DMS 273 treated with DMSO at 0.1 percent for 48 hours (cell line): ENCODE measurements around the gene RSAD1.

Source experiments
- DNase-seq: peaks from one replicate; lab custom pipeline; 2025; lab: John Stamatoyannopoulos, UW

The RSAD1 gene

GRCh38 chr17:50519141-50519834 lies 40.6 kb downstream of the RSAD1 start:
- no peak for DNase-seq

GRCh38 chr17:50520483-50520882 lies 41.8 kb downstream of the RSAD1 start:
- no peak for DNase-seq

- DNase-seq: no peak
Observed at GRCh38 chr17:50521514-50521913, 42.9 kb downstream of the RSAD1 start.

GRCh38 chr17:50522766-50523165 lies 44.1 kb downstream of the RSAD1 start:
- DNase-seq: no peak

GRCh38 chr17:50523208-50523607 lies 44.5 kb downstream of the RSAD1 start:
- DNase-seq: no peak

- no peak for DNase-seq
Observed at GRCh38 chr17:50524838-50525237, 46.2 kb downstream of the RSAD1 start.

GRCh38 chr17:50527155-50527762 lies 48.6 kb downstream of the RSAD1 start:
- DNase-seq: no peak

GRCh38 chr17:50527949-50528474 lies 49.4 kb downstream of the RSAD1 start:
- DNase-seq: no peak

- DNase-seq: no peak
Observed at GRCh38 chr17:50529849-50530248, 51.2 kb downstream of the RSAD1 start.

GRCh38 chr17:50531428-50532025 lies 52.9 kb downstream of the RSAD1 start:
- no peak for DNase-seq

- no peak for DNase-seq
Observed at GRCh38 chr17:50532452-50533024, 53.9 kb downstream of the RSAD1 start, which contains the start of gene EPN3. TSS of gene EPN3 (plus strand) at chr17:50532735. CDS start at chr17:50536557, 3,822 bp downstream.

- DNase-seq: no peak
Observed at GRCh38 chr17:50533185-50533584, 54.5 kb downstream of the RSAD1 start.

GRCh38 chr17:50533720-50534148 lies 55.1 kb downstream of the RSAD1 start:
- no peak for DNase-seq

GRCh38 chr17:50534222-50534978 lies 55.7 kb downstream of the RSAD1 start:
- DNase-seq: no peak

- DNase-seq: no peak
Observed at GRCh38 chr17:50534979-50535326, 56.3 kb downstream of the RSAD1 start.

GRCh38 chr17:50535407-50535806 lies 56.7 kb downstream of the RSAD1 start:
- no peak for DNase-seq
